HepG2 (cell line): ENCODE data around the gene C20orf204. TPM values are rescaled to one million over a fixed set of nuclear protein-coding genes. Genes with fewer than 3 reads are reported as not detected.

Source experiments
- ATF2 ChIP-seq: sonication (generic); formaldehyde crosslinking; IDR thresholded peaks from 2 replicates; pipeline ENCODE4 v1.4.0; 2020; ENCODE audit warnings: missing genetic modification reagents
- E2F1 ChIP-seq: sonication (generic); formaldehyde crosslinking; IDR thresholded peaks from 2 replicates; pipeline ENCODE4 v1.5.0; 2020; ENCODE audit warnings: missing genetic modification reagents
- ESRRA ChIP-seq: sonication (generic); formaldehyde crosslinking; IDR thresholded peaks from 2 replicates; pipeline ENCODE4 v1.5.1; 2020; ENCODE audit warnings: mild to moderate bottlenecking, low read depth, missing genetic modification reagents
- HNF4A ChIP-seq: sonication (generic); formaldehyde crosslinking; IDR thresholded peaks from 2 replicates; pipeline ENCODE4 v1.4.0; 2020; ENCODE audit warnings: missing genetic modification reagents
- HNRNPLL ChIP-seq: fragments of 200-400 bp; formaldehyde crosslinking; IDR thresholded peaks from 2 replicates; pipeline ENCODE4 v1.6.1; 2017; ENCODE audit warnings: mild to moderate bottlenecking, low read depth, low read length; ENCODE audit not compliant: poor library complexity, severe bottlenecking
- IKZF5 ChIP-seq: IDR thresholded peaks from 2 replicates; pipeline ENCODE4 v1.6.1; 2018; ENCODE audit warnings: missing genetic modification reagents, mild to moderate bottlenecking, missing compliant biosample characterization
- MIER3 ChIP-seq: IDR thresholded peaks from 2 replicates; pipeline ENCODE4 v1.6.1; 2016; ENCODE audit warnings: missing compliant biosample characterization, borderline replicate concordance
- NR2C2 ChIP-seq: sonication (generic); formaldehyde crosslinking; IDR thresholded peaks from 2 replicates; pipeline ENCODE4 v1.4.0; 2020; ENCODE audit warnings: missing genetic modification reagents, mild to moderate bottlenecking, moderate library complexity, borderline replicate concordance
- SAFB2 ChIP-seq: sonication (generic); formaldehyde crosslinking; IDR thresholded peaks from 2 replicates; pipeline ENCODE4 v1.5.1; 2020; ENCODE audit warnings: missing genetic modification reagents, low read depth, mild to moderate bottlenecking, borderline replicate concordance
- SP140L ChIP-seq: sonication (generic); formaldehyde crosslinking; IDR thresholded peaks from 2 replicates; pipeline ENCODE4 v1.4.0; 2020; ENCODE audit warnings: missing genetic modification reagents, borderline replicate concordance
- ZFP37 ChIP-seq: sonication (generic); formaldehyde crosslinking; IDR thresholded peaks from 2 replicates; pipeline ENCODE4 v1.4.0; 2020; ENCODE audit warnings: missing genetic modification reagents, borderline replicate concordance
- ZNF264 ChIP-seq: sonication (generic); formaldehyde crosslinking; IDR thresholded peaks from 2 replicates; pipeline ENCODE4 v1.4.0; 2020; ENCODE audit warnings: missing genetic modification reagents
- ZNF280D ChIP-seq: sonication (generic); formaldehyde crosslinking; IDR thresholded peaks from 2 replicates; pipeline ENCODE4 v1.5.1; 2020; ENCODE audit warnings: mild to moderate bottlenecking, missing genetic modification reagents
- ZNF510 ChIP-seq: sonication (generic); formaldehyde crosslinking; IDR thresholded peaks from 2 replicates; pipeline ENCODE4 v1.4.0; 2020; ENCODE audit warnings: low read depth, mild to moderate bottlenecking, missing genetic modification reagents
- ZNF724P ChIP-seq: sonication (generic); formaldehyde crosslinking; IDR thresholded peaks from 2 replicates; pipeline ENCODE4 v1.8.0; 2022; ENCODE audit warnings: missing genetic modification reagents, borderline replicate concordance
- polyA plus RNA-seq, 8 experiments: library from polyadenylated mRNA; depleted of rRNA in 3 of 8; stranded (reverse) in 7 of 8; unstranded in 1 of 8; fragments of >200 nt; fragmentation: Illumina TruSeq in 4 of 8; extraction: Trizol in 4 of 8; gene quantifications; 2 replicates each; pipeline versions ENCODE4 v1.2.1 to v1.2.3, GENCODE V29; 2011 to 2016; ENCODE audit warnings: low read depth in 4 of 8, missing spikeins in 1 of 8, mixed read lengths in 1 of 8; ENCODE audit not compliant: insufficient read depth in 1 of 8
- total RNA-seq, 5 experiments: library from RNA; depleted of rRNA; stranded (reverse); fragments of >200 nt; fragmentation: Illumina TruSeq; extraction: Trizol; gene quantifications; 2 replicates each; pipeline ENCODE4 v1.2.3, GENCODE V29; 2016; ENCODE audit warnings: low read depth in 1 of 5
- TF ChIP-seq, protein P1 (sequence below): sonication (generic); formaldehyde crosslinking; IDR thresholded peaks from 2 replicates; pipeline ENCODE4 v1.5.0; 2020; ENCODE audit warnings: missing genetic modification reagents, mild to moderate bottlenecking, borderline replicate concordance

The C20orf204 gene
- total and polyA plus RNA-seq, 2 of the 13 experiments (the other 11 are each of a cell fraction or from before 2014, with no cell fraction given), result 22.1 to 80.0 TPM

DNA sequence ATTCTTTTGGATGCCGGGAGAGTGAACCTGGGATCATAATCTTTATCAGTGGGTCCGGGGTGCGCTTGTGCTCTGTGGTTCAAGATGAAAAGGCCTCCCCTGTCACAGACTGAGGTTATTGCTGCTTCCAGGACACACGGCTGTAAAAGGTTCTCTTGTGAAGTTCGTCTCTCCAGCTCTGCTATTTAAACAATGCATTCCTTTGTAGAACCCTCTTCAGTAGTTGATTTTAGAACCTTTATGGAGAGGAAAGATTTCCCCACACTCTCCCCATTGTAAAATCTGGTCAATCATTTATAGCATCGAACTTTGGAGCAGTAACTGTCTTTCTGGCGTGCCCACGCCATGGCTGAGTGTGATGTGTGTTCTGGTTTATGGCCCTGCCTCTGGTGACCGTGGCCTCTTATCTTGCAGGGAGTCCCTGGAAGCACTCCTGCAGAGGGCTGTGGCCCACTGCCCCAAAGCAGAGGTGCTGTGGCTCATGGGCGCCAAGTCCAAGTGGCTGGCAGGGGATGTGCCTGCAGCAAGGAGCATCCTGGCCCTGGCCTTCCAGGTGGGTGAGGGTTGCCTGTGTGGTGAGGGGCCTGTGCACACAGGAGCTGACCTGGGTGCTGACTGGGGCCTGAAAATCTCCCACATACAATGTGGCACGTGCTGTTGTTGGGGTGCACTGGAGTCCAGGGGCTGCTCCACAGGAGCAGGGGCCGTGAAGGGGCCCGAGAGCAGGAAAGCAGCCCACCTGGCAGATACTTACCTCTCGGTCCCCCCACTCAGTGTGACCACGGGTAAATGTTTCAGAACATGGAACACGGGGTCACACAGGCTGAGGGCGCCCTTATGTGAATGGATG, 11.6 kb upstream of the C20orf204 start (continued):
- TF ChIP-seq ESRRA (no peak; the same call in 1 of the 2 replicates), ATF2 (CRISPR knock-in tag) (peak; percentile 27; the same call in 1 of the 2 replicates), NR2C2 (CRISPR knock-in tag) (peak; percentile 49; the same call in 1 of the 2 replicates), HNRNPLL (peak; percentile 46), ZNF280D (CRISPR knock-in tag) (no peak), SAFB2 (peak; percentile 93), ZNF510 (CRISPR knock-in tag) (0 out of 2 replicates have a peak, but pooled peaks have one; percentile 20), ZNF724P (CRISPR knock-in tag) (peak; percentile 25; the same call in 1 of the 2 replicates), ZNF264 (CRISPR knock-in tag) (no peak; the same call in 1 of the 2 replicates), MIER3 (no peak), E2F1 (CRISPR knock-in tag) (no peak), SP140L (CRISPR knock-in tag) (no peak; the same call in 1 of the 2 replicates), IKZF5 (CRISPR knock-in tag) (peak; percentile 84), HNF4A (CRISPR knock-in tag) (peak; percentile 91), ZFP37 (CRISPR knock-in tag) (no peak)
- TF ChIP-seq, protein P1, sequence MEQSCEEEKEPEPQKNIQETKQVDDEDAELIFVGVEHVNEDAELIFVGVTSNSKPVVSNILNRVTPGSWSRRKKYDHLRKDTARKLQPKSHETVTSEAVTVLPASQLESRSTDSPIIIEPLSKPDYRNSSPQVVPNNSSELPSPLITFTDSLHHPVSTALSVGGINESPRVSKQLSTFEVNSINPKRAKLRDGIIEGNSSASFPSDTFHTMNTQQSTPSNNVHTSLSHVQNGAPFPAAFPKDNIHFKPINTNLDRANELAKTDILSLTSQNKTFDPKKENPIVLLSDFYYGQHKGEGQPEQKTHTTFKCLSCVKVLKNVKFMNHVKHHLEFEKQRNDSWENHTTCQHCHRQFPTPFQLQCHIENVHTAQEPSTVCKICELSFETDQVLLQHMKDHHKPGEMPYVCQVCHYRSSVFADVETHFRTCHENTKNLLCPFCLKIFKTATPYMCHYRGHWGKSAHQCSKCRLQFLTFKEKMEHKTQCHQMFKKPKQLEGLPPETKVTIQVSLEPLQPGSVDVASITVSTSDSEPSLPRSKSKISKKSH (CRISPR knock-in tag), result no peak; the same call in none of the 2 replicates
